Smooth muscle cell of bladder (primary cell): ENCODE measurements around the gene FAM184A. TPM values are rescaled to one million over a fixed set of nuclear protein-coding genes. Genes with fewer than 3 reads are reported as not detected.

Experiments used
- total RNA-seq: library from RNA; depleted of rRNA; stranded (reverse); fragments of >200 nt; gene quantifications from 2 replicates; pipeline ENCODE4 v1.2.3, GENCODE V29; 2014

The FAM184A gene
- total RNA-seq = 0.43 and 0.46 TPM in 2 replicates

DNA sequence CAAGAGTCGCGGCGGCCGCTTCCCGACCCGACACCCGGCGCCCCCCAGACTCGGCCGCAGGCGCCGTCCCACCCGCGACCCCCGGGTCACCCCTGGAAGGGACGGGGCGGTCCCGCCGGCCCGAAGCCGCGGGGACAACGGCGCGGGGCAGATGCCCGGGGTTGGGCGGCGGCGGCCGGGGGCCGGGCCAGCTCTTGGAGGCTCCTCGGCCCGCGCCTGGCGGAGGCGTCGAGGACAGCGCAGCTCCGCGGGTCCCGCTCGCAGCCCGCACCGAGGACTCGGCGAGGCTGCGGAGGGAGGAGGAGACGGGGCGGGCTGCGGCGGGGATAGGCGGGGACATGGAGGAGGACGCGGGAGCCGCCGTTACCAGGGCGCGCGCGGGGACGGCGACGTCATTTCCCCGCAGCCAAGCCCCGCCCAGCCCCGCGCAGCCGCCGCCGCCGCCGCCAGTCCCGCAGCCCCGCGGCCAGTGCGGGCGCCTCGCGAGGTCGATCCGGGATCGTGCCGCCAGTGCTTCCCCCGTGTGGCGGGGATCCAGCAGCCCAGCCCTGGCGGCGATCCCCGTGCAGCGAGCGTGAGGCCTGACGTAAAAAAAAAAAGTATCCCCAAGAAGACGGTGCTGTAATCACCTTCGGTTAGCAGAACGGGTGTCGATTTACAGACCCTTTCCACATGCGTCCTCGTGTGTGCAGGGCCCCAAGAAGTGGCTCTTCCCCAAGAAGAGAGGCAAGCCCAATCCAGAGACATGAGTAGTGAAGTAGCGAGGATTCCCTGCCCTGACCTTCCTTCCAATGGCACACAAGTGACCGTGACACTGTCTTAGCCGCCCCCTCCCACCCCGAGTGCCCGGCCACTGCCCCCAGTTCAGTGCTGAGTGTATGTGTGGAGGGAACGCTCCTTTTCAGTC, at the start of gene FAM184A:
Gene FAM184A, minus strand, starts transcription at position 289 of the 907 bp plus-strand sequence. CDS start 365 bp downstream, outside the sequence.

DNA sequence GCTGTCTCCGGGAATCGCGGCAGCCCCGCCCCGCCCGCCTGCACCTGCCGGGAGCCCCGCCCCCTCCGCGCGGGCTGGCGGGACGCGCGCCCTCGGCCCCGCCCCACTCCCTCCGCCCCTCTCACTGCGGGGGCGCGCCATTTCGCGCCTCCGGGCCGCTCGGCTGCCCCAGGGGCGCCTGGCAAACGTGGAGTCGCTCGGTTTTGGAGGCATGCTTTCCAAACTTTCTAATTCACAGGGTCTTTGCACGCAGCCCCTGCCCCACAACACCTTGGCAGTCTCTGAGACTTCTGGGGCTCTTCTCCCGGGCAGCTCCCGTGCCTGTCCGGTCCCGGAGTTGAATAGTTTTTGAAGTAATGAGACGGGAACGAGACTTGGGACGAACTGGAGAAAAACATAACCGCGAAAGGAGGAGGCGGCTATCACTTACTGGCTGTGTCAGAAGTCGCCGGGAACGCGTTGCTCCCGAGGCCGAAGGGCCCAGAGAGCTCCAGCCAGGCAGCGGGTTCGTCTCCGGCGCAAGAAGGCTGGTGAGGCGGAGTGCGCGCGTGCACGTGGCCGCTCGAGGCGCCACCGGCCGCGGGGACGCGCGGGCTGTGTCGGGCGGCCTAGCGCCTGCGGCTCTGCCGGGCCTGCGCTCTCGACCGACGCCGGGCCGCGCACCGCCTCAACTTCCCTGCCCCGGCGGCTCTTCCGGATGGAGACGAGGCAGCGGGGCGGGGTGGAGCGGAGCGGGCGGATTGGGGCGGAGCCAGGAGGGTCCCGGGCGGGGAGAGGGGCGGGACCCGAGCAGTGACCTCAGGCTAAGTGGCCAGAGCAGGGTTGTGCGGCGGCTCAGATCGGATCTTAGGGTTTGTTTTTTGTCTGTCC, 143.8 kb downstream of the FAM184A start, which contains the start of gene MCM9:
Gene MCM9, minus strand, starts transcription at position 699 of the 870 bp plus-strand sequence. CDS start 3,436 bp downstream, outside the sequence.

Other genes with a start within 250 kb of the FAM184A start
- 11.7 and 16.8 TPM in 2 replicates for gene ASF1A, start 184.5 kb downstream of the FAM184A start, total RNA-seq
- gene MCM9, start 143.5 kb downstream of the FAM184A start, total RNA-seq = 7.7 and 7.8 TPM in 2 replicates